AG09319 (cell line): ENCODE results near the gene TBATA.

ENCODE experiments used
- DNase-seq: peaks from one replicate; pipeline ENCODE4 v3.0.0-alpha.2; 2010; ENCODE audit warnings: low read depth; ENCODE audit errors: extremely low read depth
- CTCF ChIP-seq: IDR thresholded peaks from 2 replicates; pipeline ENCODE4 v1.5.1; 2011; ENCODE audit warnings: low read depth, mild to moderate bottlenecking, inconsistent platforms, low read length, moderate library complexity

Gene TBATA

GRCh38 chr10:70765794-70766594, 19.2 kb downstream of the TBATA start:
- TF ChIP-seq CTCF, result no peak
- no peak for DNase-seq

GRCh38 chr10:70763567-70763966, 21.6 kb downstream of the TBATA start:
- no peak for DNase-seq
- TF ChIP-seq CTCF, result no peak

- no peak for DNase-seq
- no peak for TF ChIP-seq CTCF
Measured at GRCh38 chr10:70762441-70763175, 22.6 kb downstream of the TBATA start.

- no peak for DNase-seq
- TF ChIP-seq CTCF, result no peak
Measured at GRCh38 chr10:70761727-70762350, 23.3 kb downstream of the TBATA start.

GRCh38 chr10:70761031-70761601, 24.1 kb downstream of the TBATA start:
- no peak for DNase-seq
- TF ChIP-seq CTCF, result peak; percentile 2; the same call in 1 of the 2 replicates

GRCh38 chr10:70760271-70760787, 24.8 kb downstream of the TBATA start:
- no peak for TF ChIP-seq CTCF
- DNase-seq, result no peak
